ENCODE results near the gene MEFV. TPM values are rescaled to one million over a fixed set of nuclear protein-coding genes. Genes with fewer than 3 reads are reported as not detected.

MEFV gene
- total and polyA plus RNA-seq, 2 of the 13 experiments (the other 11 are each of a cell fraction or from before 2014, with no cell fraction given): 0.22 TPM; not detected in 1

- TF ChIP-seq DNMT3B (CRISPR knock-in tag; conservative IDR thresholded peaks at IDR 0.05): no peak
- TF ChIP-seq TMF1 (CRISPR knock-in tag; IDR thresholded peaks at IDR 0.05; ENCODE audit: low read depth): no peak
- no peak for TF ChIP-seq MATR3 (CRISPR knock-in tag; IDR thresholded peaks at IDR 0.05)
- no peak for TF ChIP-seq ZNF292 (CRISPR knock-in tag; IDR thresholded peaks at IDR 0.05; ENCODE audit: borderline replicate concordance, low read depth)
- no peak for TF ChIP-seq SYNCRIP (IDR thresholded peaks at IDR 0.05; ENCODE audit: insufficient read depth, low read depth, low read length)
- no peak for TF ChIP-seq NCOA2 (CRISPR knock-in tag; IDR thresholded peaks at IDR 0.05)
- TF ChIP-seq ZNF431 (CRISPR knock-in tag; IDR thresholded peaks at IDR 0.05; ENCODE audit: borderline replicate concordance, low read depth): no peak
- no peak for TF ChIP-seq ZEB1 (IDR thresholded peaks at IDR 0.05; ENCODE audit: insufficient replicate concordance, low read depth)
- 0 out of 2 replicates have a peak, but pooled peaks have one; percentile 59 for TF ChIP-seq ZNF619 (CRISPR knock-in tag; IDR thresholded peaks at IDR 0.05)
- no peak for TF ChIP-seq KAT8 (CRISPR knock-in tag; IDR thresholded peaks at IDR 0.05)
- 0 out of 2 replicates have a peak, but pooled peaks have one; percentile 6 for TF ChIP-seq ZNF335 (CRISPR knock-in tag; IDR thresholded peaks at IDR 0.05)
- TF ChIP-seq STAT6 (CRISPR knock-in tag; IDR thresholded peaks at IDR 0.05; ENCODE audit: borderline replicate concordance): no peak
- TF ChIP-seq SAP130 (CRISPR knock-in tag; IDR thresholded peaks at IDR 0.05; ENCODE audit: low read depth): peak; percentile 48; the same call in 1 of the 2 replicates
- no peak; the same call in 1 of the 2 replicates for TF ChIP-seq PBX3 (CRISPR knock-in tag; IDR thresholded peaks at IDR 0.05; ENCODE audit: borderline replicate concordance)
- no peak for TF ChIP-seq ZNF598 (CRISPR knock-in tag; IDR thresholded peaks at IDR 0.05; ENCODE audit: borderline replicate concordance)
- TF ChIP-seq ZNF891 (CRISPR knock-in tag; IDR thresholded peaks at IDR 0.05): no peak
- no peak for TF ChIP-seq PHF5A (CRISPR knock-in tag; IDR thresholded peaks at IDR 0.05; ENCODE audit: low read depth, unreplicated experiment)
- no peak for TF ChIP-seq THRA (CRISPR knock-in tag; IDR thresholded peaks at IDR 0.05; ENCODE audit: borderline replicate concordance)
These were observed 25.8 kb upstream of the MEFV start (continued) for GRCh38 chr16:3282103-3282729.
